WTC11 (cell line): ENCODE results near the gene HDAC8.

Experiments used
- ATF3 ChIP-seq: sonication (generic); formaldehyde crosslinking; conservative IDR thresholded peaks from 2 replicates; pipeline ENCODE4 v1.8.1; 2022; ENCODE audit warnings: mild to moderate bottlenecking, missing genetic modification reagents
- CTCF ChIP-seq: fragments of 200-600 bp; IDR thresholded peaks from 2 replicates; pipeline ENCODE4 v1.8.0; 2022; ENCODE audit warnings: antibody characterized with exemption
- GABPB1 ChIP-seq: sonication (generic); formaldehyde crosslinking; IDR thresholded peaks from 2 replicates; pipeline ENCODE4 v1.8.1; 2023; ENCODE audit warnings: mild to moderate bottlenecking, missing genetic modification reagents
- OVOL2 ChIP-seq: fragments of 250-450 bp; sonication (Bioruptor Pico); IDR thresholded peaks from 2 replicates; pipeline ENCODE4 v1.9.0; 2021; ENCODE audit warnings: mild to moderate bottlenecking, borderline replicate concordance
- ZNF512 ChIP-seq: sonication (generic); formaldehyde crosslinking; IDR thresholded peaks from 2 replicates; pipeline ENCODE4 v1.8.1; 2022; ENCODE audit warnings: missing genetic modification reagents, borderline replicate concordance

GRCh38 chrX:72409993-72410392 is 162.7 kb downstream of the HDAC8 start:
- TF ChIP-seq CTCF (no peak), GABPB1 (CRISPR knock-in tag) (no peak), ATF3 (no peak), ZNF512 (CRISPR knock-in tag) (no peak), OVOL2 (CRISPR knock-in tag) (no peak)
